Neutrophil (primary cell): Measurements from ENCODE around the gene HAGHL.

Experiments used
- H3K27ac ChIP-seq: fragments of 200-600 bp; sonication (generic); 2 replicates; pipeline ENCODE4 v1.5.1; 2016; ENCODE audit warnings: mild to moderate bottlenecking, moderate library complexity
- H3K27me3 ChIP-seq: fragments of 200-600 bp; sonication (generic); 2 replicates; pipeline ENCODE4 v1.6.0; 2016; ENCODE audit warnings: mild to moderate bottlenecking
- H3K36me3 ChIP-seq: fragments of 200-600 bp; sonication (generic); 2 replicates; pipeline ENCODE4 v1.5.1; 2017
- H3K4me1 ChIP-seq, 2 experiments: fragments of 200-600 bp in 1 of 2; sonication (generic) in 1 of 2; 1 replicate in 1 of 2; 2 replicates in 1 of 2; pipeline versions ENCODE4 v1.5.1 to v1.6.1; 2013 to 2016; ENCODE audit warnings: low read depth in 1 of 2, low read length in 1 of 2, mild to moderate bottlenecking in 1 of 2, moderate library complexity in 1 of 2; ENCODE audit not compliant: control insufficient read depth in 1 of 2, insufficient read depth in 1 of 2
- H3K4me3 ChIP-seq, 2 experiments: fragments of 200-600 bp in 1 of 2; sonication (generic) in 1 of 2; 1 replicate in 1 of 2; 2 replicates in 1 of 2; pipeline ENCODE4 v1.5.1; 2013 to 2016; ENCODE audit warnings: low read depth in 1 of 2, low read length in 1 of 2, mild to moderate bottlenecking in 1 of 2, moderate library complexity in 1 of 2
- H3K9me3 ChIP-seq: fragments of 200-600 bp; sonication (generic); 2 replicates; pipeline ENCODE4 v1.5.1; 2016
- TF ChIP-seq, protein P1 (sequence below): fragments of 200-600 bp; sonication (generic); IDR thresholded peaks from 2 replicates; pipeline ENCODE4 v1.5.1; 2016; ENCODE audit warnings: antibody characterized with exemption

The HAGHL gene

DNA sequence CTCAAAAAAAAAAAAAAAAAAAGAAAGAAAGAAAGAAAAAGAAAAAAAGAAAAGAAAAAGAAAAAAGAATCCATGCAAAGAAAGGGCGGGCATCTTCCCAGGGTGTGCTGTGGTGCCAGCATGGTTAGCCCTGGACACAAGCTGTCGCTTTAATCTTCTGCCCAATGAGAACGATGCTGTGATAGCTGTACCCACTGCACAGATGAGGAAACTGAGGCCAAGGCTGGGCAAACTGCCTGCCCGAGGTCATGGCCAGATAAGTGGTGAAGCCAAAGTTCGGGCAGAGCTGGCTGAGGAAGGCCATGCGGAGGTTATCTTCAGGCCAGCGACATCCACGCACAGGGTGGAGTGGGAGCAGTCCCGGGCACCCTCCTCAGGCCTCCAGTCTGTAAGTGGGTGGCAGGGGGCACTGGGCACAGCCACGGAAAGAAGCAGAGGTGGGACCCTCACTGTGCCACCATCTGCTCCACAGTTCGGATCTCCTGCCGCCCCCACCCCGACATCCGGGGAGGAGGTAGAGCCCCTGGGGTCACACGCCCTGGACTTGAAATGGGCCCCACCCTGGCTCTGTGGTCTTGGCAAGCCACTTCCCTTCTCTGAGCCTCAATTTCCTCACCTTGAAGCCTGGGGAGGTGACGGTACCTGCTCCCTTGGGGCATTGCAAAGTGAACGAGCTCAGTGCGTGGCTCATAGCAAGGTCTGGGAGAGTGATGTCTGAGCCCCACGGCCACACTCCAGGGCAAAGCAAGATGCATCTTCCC lies 27.8 kb upstream of the HAGHL start:
- H3K4me3 ChIP-seq = no peak overlapping the region
- H3K9me3 ChIP-seq = no peaks in the 10 kb centered on the region
- peaks cover 100% of the 10 kb centered on the region for H3K27me3 ChIP-seq
- H3K36me3 ChIP-seq = no peaks in the 10 kb centered on the region
- no peak overlapping the region for H3K27ac ChIP-seq
- TF ChIP-seq, protein P1, sequence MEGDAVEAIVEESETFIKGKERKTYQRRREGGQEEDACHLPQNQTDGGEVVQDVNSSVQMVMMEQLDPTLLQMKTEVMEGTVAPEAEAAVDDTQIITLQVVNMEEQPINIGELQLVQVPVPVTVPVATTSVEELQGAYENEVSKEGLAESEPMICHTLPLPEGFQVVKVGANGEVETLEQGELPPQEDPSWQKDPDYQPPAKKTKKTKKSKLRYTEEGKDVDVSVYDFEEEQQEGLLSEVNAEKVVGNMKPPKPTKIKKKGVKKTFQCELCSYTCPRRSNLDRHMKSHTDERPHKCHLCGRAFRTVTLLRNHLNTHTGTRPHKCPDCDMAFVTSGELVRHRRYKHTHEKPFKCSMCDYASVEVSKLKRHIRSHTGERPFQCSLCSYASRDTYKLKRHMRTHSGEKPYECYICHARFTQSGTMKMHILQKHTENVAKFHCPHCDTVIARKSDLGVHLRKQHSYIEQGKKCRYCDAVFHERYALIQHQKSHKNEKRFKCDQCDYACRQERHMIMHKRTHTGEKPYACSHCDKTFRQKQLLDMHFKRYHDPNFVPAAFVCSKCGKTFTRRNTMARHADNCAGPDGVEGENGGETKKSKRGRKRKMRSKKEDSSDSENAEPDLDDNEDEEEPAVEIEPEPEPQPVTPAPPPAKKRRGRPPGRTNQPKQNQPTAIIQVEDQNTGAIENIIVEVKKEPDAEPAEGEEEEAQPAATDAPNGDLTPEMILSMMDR = no peak
- peaks cover 8 to 17% of the 10 kb centered on the region in 2 experiments for H3K4me1 ChIP-seq

DNA sequence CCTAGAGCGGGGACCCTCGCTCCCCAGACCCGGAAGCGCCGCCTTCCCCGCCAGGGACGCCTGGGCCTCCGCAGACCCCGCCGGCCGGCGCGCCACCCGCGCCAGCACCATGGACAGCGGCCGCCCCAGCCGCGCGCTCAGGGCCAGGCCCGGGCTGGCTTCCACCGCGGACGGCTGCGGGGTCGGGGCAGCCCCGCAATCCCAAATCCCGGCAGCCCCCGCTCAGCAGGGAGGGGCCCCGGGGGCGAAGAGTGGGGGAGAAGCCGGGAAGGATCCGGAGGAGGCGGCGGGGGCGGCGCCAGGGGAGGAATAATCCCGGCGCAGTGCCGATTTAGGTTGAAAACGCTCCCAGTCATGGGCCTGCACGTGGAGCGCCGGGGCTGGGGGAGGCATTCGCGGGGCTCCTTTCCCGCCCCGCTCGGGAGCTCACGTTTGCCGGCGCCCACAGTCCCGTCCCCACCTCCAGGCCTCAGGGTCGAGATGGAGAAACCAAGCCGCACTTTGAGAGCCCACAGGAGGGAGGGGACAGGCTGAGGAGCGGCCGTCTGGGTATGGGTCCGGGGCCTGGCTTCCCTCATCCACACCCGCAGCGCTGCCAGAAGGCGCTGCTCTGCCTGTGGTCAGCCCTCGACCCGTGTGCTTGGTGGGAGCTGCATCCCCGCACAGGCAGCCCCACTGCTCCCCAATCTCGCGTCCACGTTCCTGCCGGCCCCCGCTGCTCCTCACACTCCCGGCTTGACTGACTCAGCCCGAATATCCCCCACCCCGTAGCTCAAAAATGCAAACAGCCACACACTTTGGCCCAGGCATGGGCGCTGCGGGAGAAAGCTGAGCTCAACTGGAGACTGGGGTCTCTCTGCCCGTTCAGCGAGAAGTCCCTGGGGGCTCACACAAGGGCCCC lies 26.0 kb upstream of the HAGHL start:
- Histone ChIP-seq H3K4me1 (peaks cover under 1% of the 10 kb centered on the region in 2 experiments), H3K27ac (no peak overlapping the region), H3K9me3 (no peaks in the 10 kb centered on the region), H3K36me3 (no peaks in the 10 kb centered on the region), H3K4me3 (no peak overlapping the region), H3K27me3 (peaks cover 99% of the 10 kb centered on the region)
- TF ChIP-seq, protein P1 = no peak

DNA sequence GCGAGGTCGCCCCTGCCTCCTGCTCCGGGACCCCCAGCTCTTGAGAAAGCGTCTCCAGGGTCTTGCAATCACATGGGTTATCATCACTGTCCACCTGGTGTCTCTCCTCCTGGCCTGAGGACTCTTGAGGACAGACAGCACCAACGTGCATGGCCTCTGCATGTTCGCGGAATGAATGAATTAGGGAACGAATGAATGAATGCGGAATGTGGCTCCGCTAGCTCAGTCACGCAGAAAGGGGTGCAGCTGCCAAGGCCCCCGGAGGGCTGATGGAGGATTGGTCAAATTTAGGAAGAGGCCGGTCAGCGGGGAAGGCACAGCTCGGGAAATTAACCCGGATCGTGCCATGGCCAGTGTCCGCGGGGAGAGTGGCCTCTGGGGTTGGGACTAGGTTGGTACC lies 24.6 kb upstream of the HAGHL start:
- H3K36me3 ChIP-seq = no peaks in the 10 kb centered on the region
- no peak overlapping the region for H3K27ac ChIP-seq
- H3K4me1 ChIP-seq = no peaks in the 10 kb centered on the region
- no peak overlapping the region for H3K4me3 ChIP-seq
- TF ChIP-seq, protein P1 = no peak
- no peaks in the 10 kb centered on the region for H3K9me3 ChIP-seq
- H3K27me3 ChIP-seq = peaks cover 99% of the 10 kb centered on the region

DNA sequence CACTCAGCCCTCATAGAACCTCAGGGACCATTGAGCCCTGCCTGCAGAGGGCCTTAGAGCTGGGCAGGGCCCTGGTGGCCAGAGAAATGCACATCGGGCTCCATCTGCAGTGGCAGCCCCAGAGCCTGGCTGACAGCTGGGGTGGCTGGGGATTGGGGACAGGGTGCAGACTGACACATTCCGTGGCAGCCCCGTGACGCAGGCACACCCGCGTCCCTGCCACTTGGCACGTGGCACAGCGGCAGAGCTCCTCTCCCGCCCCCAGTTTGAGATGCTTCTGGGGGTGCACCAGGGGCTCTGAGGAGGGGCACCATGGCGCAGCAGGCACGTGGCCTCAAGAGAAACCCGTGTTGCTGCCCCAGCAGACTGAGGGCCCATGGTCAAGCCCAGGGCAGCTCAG lies 23.5 kb upstream of the HAGHL start:
- Histone ChIP-seq H3K27me3 (peaks cover 99% of the 10 kb centered on the region), H3K4me3 (no peak overlapping the region), H3K4me1 (no peaks in the 10 kb centered on the region), H3K27ac (no peak overlapping the region), H3K36me3 (no peaks in the 10 kb centered on the region), H3K9me3 (no peaks in the 10 kb centered on the region)
- TF ChIP-seq, protein P1 = no peak

DNA sequence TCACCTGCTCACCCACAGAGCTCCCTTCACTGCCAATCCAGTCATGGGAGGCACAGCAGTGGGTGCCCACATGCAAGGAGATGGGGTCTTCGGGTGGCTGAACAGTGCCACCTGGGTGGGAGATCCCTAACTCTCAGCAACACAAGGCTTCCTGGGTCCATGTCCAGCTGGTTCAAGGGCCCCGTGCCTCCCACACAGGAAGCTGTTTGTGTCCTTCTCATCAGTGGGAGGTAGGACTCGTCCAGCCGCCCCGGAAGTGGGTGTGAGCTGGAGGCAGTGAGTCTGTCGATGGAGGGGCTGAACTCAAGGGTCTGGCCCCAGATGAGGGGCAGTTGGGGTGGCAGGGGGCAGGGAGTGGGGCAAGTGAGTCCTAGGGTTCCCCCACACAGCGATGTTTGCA lies 22.9 kb upstream of the HAGHL start:
- Histone ChIP-seq H3K4me1 (no peaks in the 10 kb centered on the region), H3K27ac (no peak overlapping the region), H3K36me3 (no peaks in the 10 kb centered on the region), H3K9me3 (no peaks in the 10 kb centered on the region), H3K27me3 (peaks cover 99% of the 10 kb centered on the region), H3K4me3 (no peak overlapping the region)
- TF ChIP-seq, protein P1 = no peak
